CD4-positive, alpha-beta T cell (primary cell): ENCODE measurements around the gene DLGAP4. TPM values are rescaled to one million over a fixed set of nuclear protein-coding genes. Genes with fewer than 3 reads are reported as not detected.

Experiments
- ATAC-seq: fragments of 200-7000 bp; cut with Tn5 transposase; one replicate; pipeline ENCODE4 v1.10.0; 2022; ENCODE audit warnings: mild to moderate bottlenecking; ENCODE audit not compliant: poor library complexity
- CTCF ChIA-PET: fragments of 350-600 bp; sonication (Branson Sonifier 250); formaldehyde crosslinking; loops from one replicate; lab custom pipeline; 2021; ENCODE audit warnings: antibody characterized with exemption, inconsistent platforms; lab: Charles Lee
- POLR2A ChIA-PET: fragments of 350-600 bp; sonication (Branson Sonifier 250); formaldehyde crosslinking; loops from one replicate; lab custom pipeline; 2021; ENCODE audit warnings: antibody characterized with exemption, inconsistent platforms; lab: Charles Lee
- DNase-seq, 14 experiments: peaks; one replicate each; pipeline ENCODE4 v3.0.0-alpha.2; 2013 to 2020; ENCODE audit warnings: mixed read lengths in 2 of 14
- H3K27ac ChIP-seq, 2 donors: one replicate each; pipeline versions ENCODE4 v1.5.1 to v1.7.0; 2013; ENCODE audit warnings: low read length in 2 of 2, low read depth in 1 of 2, mild to moderate bottlenecking in 1 of 2
- H3K27me3 ChIP-seq, 2 experiments: 1 replicate in 1 of 2; 2 replicates in 1 of 2; pipeline versions ENCODE4 v1.6.1 to v1.7.0; 2013; ENCODE audit warnings: low read length in 2 of 2, control low read depth in 1 of 2, mild to moderate bottlenecking in 1 of 2, moderate library complexity in 1 of 2; ENCODE audit not compliant: insufficient read depth in 2 of 2, control insufficient read depth in 1 of 2
- H3K36me3 ChIP-seq: one replicate; pipeline ENCODE4 v1.6.1; 2013; ENCODE audit warnings: low read length, control low read depth; ENCODE audit not compliant: insufficient read depth
- H3K4me1 ChIP-seq: one replicate; pipeline ENCODE4 v1.6.1; 2013; ENCODE audit warnings: low read length, control low read depth; ENCODE audit not compliant: insufficient read depth
- H3K4me3 ChIP-seq: one replicate; pipeline ENCODE4 v1.5.1; 2013; ENCODE audit warnings: mild to moderate bottlenecking, low read length, moderate library complexity
- H3K9me3 ChIP-seq, 2 experiments: 1 replicate in 1 of 2; 2 replicates in 1 of 2; pipeline versions ENCODE4 v1.6.1 to v1.7.0; 2013; ENCODE audit warnings: low read length in 2 of 2, mild to moderate bottlenecking in 2 of 2, control low read depth in 1 of 2, moderate library complexity in 1 of 2; ENCODE audit not compliant: control insufficient read depth in 1 of 2, insufficient read depth in 1 of 2
- H3K27ac Mint-ChIP-seq: one replicate; pipeline ENCODE4 v1.8.0; 2020; ENCODE audit warnings: mixed read lengths
- H3K27me3 Mint-ChIP-seq: one replicate; pipeline ENCODE4 v1.8.0; 2021; ENCODE audit warnings: mixed read lengths
- H3K36me3 Mint-ChIP-seq: one replicate; pipeline ENCODE4 v1.8.0; 2021; ENCODE audit warnings: low read depth, mixed read lengths
- H3K4me1 Mint-ChIP-seq: one replicate; pipeline ENCODE4 v1.8.0; 2021; ENCODE audit warnings: low read depth, mixed read lengths
- H3K4me3 Mint-ChIP-seq: one replicate; pipeline ENCODE4 v1.8.0; 2020; ENCODE audit warnings: mild to moderate bottlenecking, mixed read lengths
- H3K9me3 Mint-ChIP-seq: one replicate; pipeline ENCODE4 v1.8.0; 2020; ENCODE audit warnings: mixed read lengths
- CTCF ChIP-seq: fragments of 200-600 bp; IDR thresholded peaks from one replicate; pipeline ENCODE4 v1.8.0; 2022; ENCODE audit warnings: antibody characterized with exemption, mild to moderate bottlenecking
- intact Hi-C, 2 experiments: fragments of 100-400 bp; cut with DNase I in 1 of 2; cut with micrococcal nuclease in 1 of 2; formaldehyde crosslinking; loops; one replicate each; pipeline versions ENCODE4 v1.15.1 to v1.9.0; 2023 to 2025; cut with DNase I, micrococcal nuclease
- total RNA-seq, 174 experiments: library from RNA in 2 of 174; stranded (reverse) in 2 of 174; gene quantifications; one replicate each; pipeline ENCODE4 v1.2.3 and lab custom pipeline; 2021 to 2026

DLGAP4 gene
- total RNA-seq, 2 experiments from 2014 or later = 16.0 to 16.1 TPM

GRCh38 chr20:36501367-36502006 lies 195.3 kb downstream of the DLGAP4 start:
- DNase-seq (peak in 1 of 14 experiments; percentile 23), ATAC-seq (no peak)
- Histone ChIP-seq H3K36me3 (peaks cover 80% of the 10 kb centered on the region), H3K9me3 (no peaks in the 10 kb centered on the region), H3K27me3 (no peaks in the 10 kb centered on the region), H3K4me1 (no peaks in the 10 kb centered on the region), H3K27ac (no peak overlapping the region), H3K4me3 (no peak overlapping the region)
- H3K9me3 Mint-ChIP-seq = no peaks in the 10 kb centered on the region
- no peak for TF ChIP-seq CTCF
- peaks cover 65% of the 10 kb centered on the region for H3K36me3 Mint-ChIP-seq
- POLR2A ChIA-PET = interaction anchor here (0.7 to 1.5 kb wide), 2 partner anchors 72 to 1011 kb away, joined by 3 to 4 read pairs; partner anchors contain the start of gene TGIF2
- no peaks in the 10 kb centered on the region for H3K27me3 Mint-ChIP-seq
- intact Hi-C loops = no loop called here
- H3K4me3 Mint-ChIP-seq = no peak overlapping the region
- CTCF ChIA-PET = interaction anchor here (1.7 kb wide), 1 partner anchor 62 kb away, joined by 5 read pairs; no protein-coding TSS in a partner anchor
- peaks cover 12% of the 10 kb centered on the region for H3K4me1 Mint-ChIP-seq
- peak overlapping the region; percentile 64 for H3K27ac Mint-ChIP-seq

- ChIA-PET CTCF (no interaction called here), POLR2A (no interaction called here)
- Mint-ChIP-seq H3K4me1 (peaks cover 16% of the 10 kb centered on the region), H3K27ac (no peak overlapping the region), H3K27me3 (no peaks in the 10 kb centered on the region), H3K4me3 (no peak overlapping the region), H3K36me3 (peaks cover 64% of the 10 kb centered on the region), H3K9me3 (no peaks in the 10 kb centered on the region)
- ATAC-seq (no peak), DNase-seq (no peak)
- Histone ChIP-seq H3K4me3 (no peak overlapping the region), H3K36me3 (peaks cover 69% of the 10 kb centered on the region), H3K27ac (no peak overlapping the region), H3K27me3 (no peaks in the 10 kb centered on the region), H3K9me3 (no peaks in the 10 kb centered on the region), H3K4me1 (no peaks in the 10 kb centered on the region)
- no peak for TF ChIP-seq CTCF
- intact Hi-C loops = no loop called here
These were observed 198.2 kb downstream of the DLGAP4 start for GRCh38 chr20:36504295-36504694.

GRCh38 chr20:36506253-36506652 lies 200.1 kb downstream of the DLGAP4 start:
- intact Hi-C loops = loop anchor here (1.0 kb wide), 1 partner anchor 99 kb away; the partner anchor contains the start of gene RAB5IF (in 2 of the 2)

More at GRCh38 chr20:36506253-36506652, 200.1 kb downstream of the DLGAP4 start:
- Histone ChIP-seq H3K4me1 (no peaks in the 10 kb centered on the region), H3K27ac (no peak overlapping the region), H3K9me3 (no peaks in the 10 kb centered on the region), H3K4me3 (no peak overlapping the region), H3K36me3 (peaks cover 58% of the 10 kb centered on the region), H3K27me3 (no peaks in the 10 kb centered on the region)
- DNase-seq (peak in 3 of 14 experiments; percentile 45 to 49 (median 47)), ATAC-seq (peak; percentile 59)
- Mint-ChIP-seq H3K4me3 (no peak overlapping the region), H3K36me3 (peaks cover 57% of the 10 kb centered on the region), H3K27me3 (no peaks in the 10 kb centered on the region), H3K4me1 (peaks cover 16% of the 10 kb centered on the region), H3K9me3 (no peaks in the 10 kb centered on the region), H3K27ac (peak overlapping the region; percentile 42)
- TF ChIP-seq CTCF = peak; percentile 31
- CTCF ChIA-PET = interaction anchor here (1.1 to 1.5 kb wide), 2 partner anchors 99 to 249 kb away, joined by 3 to 7 read pairs; partner anchors contain the start of gene RAB5IF
- POLR2A ChIA-PET = interaction anchor here (0.6 kb wide), 1 partner anchor 100 kb away, joined by 3 read pairs; the partner anchor contains the start of gene RAB5IF
